ENCODE results near the gene BEST2.
"Not testable (repeated sequence)": the region's sequence is repeated elsewhere in the genome, so short reads cannot be mapped to it uniquely, and the experiment has no call there.

BEST2 gene

GRCh38 chr19:12797607-12798006, 46.0 kb downstream of the BEST2 start:
- in situ Hi-C loops (cut with HindIII; ENCODE audit: low sequenced_read_pairs) = not testable (repeated sequence)

GRCh38 chr19:12799742-12800465, 48.3 kb downstream of the BEST2 start:
- in situ Hi-C loops (cut with HindIII; ENCODE audit: low sequenced_read_pairs) = no loop called here

GRCh38 chr19:12800466-12800770, 48.8 kb downstream of the BEST2 start:
- in situ Hi-C loops (cut with HindIII; ENCODE audit: low sequenced_read_pairs) = no loop called here

GRCh38 chr19:12800923-12801465, 49.4 kb downstream of the BEST2 start:
- in situ Hi-C loops (cut with HindIII; ENCODE audit: low sequenced_read_pairs) = no loop called here

- in situ Hi-C loops (cut with HindIII; ENCODE audit: low sequenced_read_pairs) = no loop called here
Observed at GRCh38 chr19:12801466-12802266, 50.1 kb downstream of the BEST2 start, which contains the start of the genes PRDX2 and THSD8. Gene PRDX2, minus strand, starts transcription at chr19:12801800. Its CDS starts 539 bp downstream, at chr19:12801261. Gene THSD8, plus strand, starts transcription at chr19:12802069. Its CDS starts 3 bp downstream, at chr19:12802072.

- in situ Hi-C loops (cut with HindIII; ENCODE audit: low sequenced_read_pairs) = no loop called here
Observed at GRCh38 chr19:12802267-12803106, 50.9 kb downstream of the BEST2 start.

- in situ Hi-C loops (cut with HindIII; ENCODE audit: low sequenced_read_pairs) = no loop called here
Observed at GRCh38 chr19:12804051-12804450, 52.5 kb downstream of the BEST2 start.

- in situ Hi-C loops (cut with HindIII; ENCODE audit: low sequenced_read_pairs) = no loop called here
Observed at GRCh38 chr19:12806242-12807081, 54.9 kb downstream of the BEST2 start, which contains the start of gene RNASEH2A. Gene RNASEH2A, plus strand, starts transcription at chr19:12806584. Its CDS starts 90 bp downstream, at chr19:12806674.
